ENCODE measurements around the gene KDM4B. TPM values are rescaled to one million over a fixed set of nuclear protein-coding genes. Genes with fewer than 3 reads are reported as not detected.

KDM4B gene
- total and polyA plus RNA-seq, 10 of the 15 experiments (the other 5 are each of a cell fraction or from before 2014, with no cell fraction given): 0.47 to 49.6 (median 16.2) TPM

- TF ChIP-seq BCLAF1 (IDR thresholded peaks at IDR 0.05) (no peak), NR2F1 (conservative IDR thresholded peaks at IDR 0.05) (peak; percentile 83; the same call in 1 of the 2 replicates), BRCA1 (IDR thresholded peaks at IDR 0.05; ENCODE audit: low read depth, low read length) (no peak), TCF3 (IDR thresholded peaks at IDR 0.05; ENCODE audit: borderline replicate concordance, insufficient read depth, low read depth, low read length) (no peak; the same call in 1 of the 2 replicates), KAT2A (conservative IDR thresholded peaks at IDR 0.05; ENCODE audit: control insufficient read depth, low read depth, low read length) (no peak), POU2F2 (IDR thresholded peaks at IDR 0.05; ENCODE audit: borderline replicate concordance, low read depth, low read length) (no peak; the same call in 2 of the 3 replicates), ASH2L (IDR thresholded peaks at IDR 0.05; ENCODE audit: borderline replicate concordance, low read depth) (no peak), JUNB (IDR thresholded peaks at IDR 0.05) (no peak), SRF (IDR thresholded peaks at IDR 0.05; ENCODE audit: low read depth in 2 of 2, low read length in 2 of 2) (no peak), YBX1 (IDR thresholded peaks at IDR 0.05) (no peak), CREB1 (IDR thresholded peaks at IDR 0.05; ENCODE audit: low read depth) (peak; percentile 37; the same call in 1 of the 2 replicates), ATF2 (IDR thresholded peaks at IDR 0.05; ENCODE audit: low read length) (no peak), E2F8 (IDR thresholded peaks at IDR 0.05; ENCODE audit: low read depth, partially characterized antibody) (no peak), ZNF384 (IDR thresholded peaks at IDR 0.05; ENCODE audit: borderline replicate concordance, low read depth, low read length) (no peak)
- TF ChIP-seq, protein P1, sequence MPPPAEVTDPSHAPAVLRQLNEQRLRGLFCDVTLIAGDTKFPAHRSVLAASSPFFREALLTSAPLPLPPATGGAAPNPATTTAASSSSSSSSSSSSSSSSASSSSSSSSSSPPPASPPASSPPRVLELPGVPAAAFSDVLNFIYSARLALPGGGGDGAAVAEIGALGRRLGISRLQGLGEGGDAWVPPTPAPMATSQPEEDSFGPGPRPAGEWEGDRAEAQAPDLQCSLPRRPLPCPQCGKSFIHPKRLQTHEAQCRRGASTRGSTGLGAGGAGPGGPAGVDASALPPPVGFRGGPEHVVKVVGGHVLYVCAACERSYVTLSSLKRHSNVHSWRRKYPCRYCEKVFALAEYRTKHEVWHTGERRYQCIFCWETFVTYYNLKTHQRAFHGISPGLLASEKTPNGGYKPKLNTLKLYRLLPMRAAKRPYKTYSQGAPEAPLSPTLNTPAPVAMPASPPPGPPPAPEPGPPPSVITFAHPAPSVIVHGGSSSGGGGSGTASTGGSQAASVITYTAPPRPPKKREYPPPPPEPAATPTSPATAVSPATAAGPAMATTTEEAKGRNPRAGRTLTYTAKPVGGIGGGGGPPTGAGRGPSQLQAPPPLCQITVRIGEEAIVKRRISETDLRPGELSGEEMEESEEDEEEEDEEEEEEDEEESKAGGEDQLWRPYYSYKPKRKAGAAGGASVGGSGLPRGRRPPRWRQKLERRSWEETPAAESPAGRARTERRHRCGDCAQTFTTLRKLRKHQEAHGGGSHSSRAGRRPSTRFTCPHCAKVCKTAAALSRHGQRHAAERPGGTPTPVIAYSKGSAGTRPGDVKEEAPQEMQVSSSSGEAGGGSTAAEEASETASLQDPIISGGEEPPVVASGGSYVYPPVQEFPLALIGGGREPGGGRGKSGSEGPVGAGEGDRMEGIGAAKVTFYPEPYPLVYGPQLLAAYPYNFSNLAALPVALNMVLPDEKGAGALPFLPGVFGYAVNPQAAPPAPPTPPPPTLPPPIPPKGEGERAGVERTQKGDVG (CRISPR knock-in tag; IDR thresholded peaks at IDR 0.05): no peak
- TF ChIP-seq, protein P2, sequence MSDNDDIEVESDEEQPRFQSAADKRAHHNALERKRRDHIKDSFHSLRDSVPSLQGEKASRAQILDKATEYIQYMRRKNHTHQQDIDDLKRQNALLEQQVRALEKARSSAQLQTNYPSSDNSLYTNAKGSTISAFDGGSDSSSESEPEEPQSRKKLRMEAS (IDR thresholded peaks at IDR 0.05; ENCODE audit: low read depth, low read length): peak; percentile 76
- TF ChIP-seq, protein P3, sequence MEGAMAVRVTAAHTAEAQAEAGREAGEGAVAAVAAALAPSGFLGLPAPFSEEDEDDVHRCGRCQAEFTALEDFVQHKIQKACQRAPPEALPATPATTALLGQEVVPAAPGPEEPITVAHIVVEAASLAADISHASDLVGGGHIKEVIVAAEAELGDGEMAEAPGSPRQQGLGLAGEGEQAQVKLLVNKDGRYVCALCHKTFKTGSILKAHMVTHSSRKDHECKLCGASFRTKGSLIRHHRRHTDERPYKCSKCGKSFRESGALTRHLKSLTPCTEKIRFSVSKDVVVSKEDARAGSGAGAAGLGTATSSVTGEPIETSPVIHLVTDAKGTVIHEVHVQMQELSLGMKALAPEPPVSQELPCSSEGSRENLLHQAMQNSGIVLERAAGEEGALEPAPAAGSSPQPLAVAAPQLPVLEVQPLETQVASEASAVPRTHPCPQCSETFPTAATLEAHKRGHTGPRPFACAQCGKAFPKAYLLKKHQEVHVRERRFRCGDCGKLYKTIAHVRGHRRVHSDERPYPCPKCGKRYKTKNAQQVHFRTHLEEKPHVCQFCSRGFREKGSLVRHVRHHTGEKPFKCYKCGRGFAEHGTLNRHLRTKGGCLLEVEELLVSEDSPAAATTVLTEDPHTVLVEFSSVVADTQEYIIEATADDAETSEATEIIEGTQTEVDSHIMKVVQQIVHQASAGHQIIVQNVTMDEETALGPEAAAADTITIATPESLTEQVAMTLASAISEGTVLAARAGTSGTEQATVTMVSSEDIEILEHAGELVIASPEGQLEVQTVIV (IDR thresholded peaks at IDR 0.05; ENCODE audit: borderline replicate concordance, partially characterized antibody): no peak
Observed at GRCh38 chr19:5131031-5131505, 162.2 kb downstream of the KDM4B start (continued).

Measured in GM12878 (cell line).